ENCODE results near the gene LYPLA2.

GRCh38 chr1:23807453-23807852 is 16.5 kb downstream of the LYPLA2 start:
- TF ChIP-seq POLR2A (IDR thresholded peaks at IDR 0.05) (no peak), CTCF (IDR thresholded peaks at IDR 0.05) (no peak)

Data from right lobe of liver (tissue), 4 donors.